ENCODE results near the gene PIGV.

The PIGV gene

DNA sequence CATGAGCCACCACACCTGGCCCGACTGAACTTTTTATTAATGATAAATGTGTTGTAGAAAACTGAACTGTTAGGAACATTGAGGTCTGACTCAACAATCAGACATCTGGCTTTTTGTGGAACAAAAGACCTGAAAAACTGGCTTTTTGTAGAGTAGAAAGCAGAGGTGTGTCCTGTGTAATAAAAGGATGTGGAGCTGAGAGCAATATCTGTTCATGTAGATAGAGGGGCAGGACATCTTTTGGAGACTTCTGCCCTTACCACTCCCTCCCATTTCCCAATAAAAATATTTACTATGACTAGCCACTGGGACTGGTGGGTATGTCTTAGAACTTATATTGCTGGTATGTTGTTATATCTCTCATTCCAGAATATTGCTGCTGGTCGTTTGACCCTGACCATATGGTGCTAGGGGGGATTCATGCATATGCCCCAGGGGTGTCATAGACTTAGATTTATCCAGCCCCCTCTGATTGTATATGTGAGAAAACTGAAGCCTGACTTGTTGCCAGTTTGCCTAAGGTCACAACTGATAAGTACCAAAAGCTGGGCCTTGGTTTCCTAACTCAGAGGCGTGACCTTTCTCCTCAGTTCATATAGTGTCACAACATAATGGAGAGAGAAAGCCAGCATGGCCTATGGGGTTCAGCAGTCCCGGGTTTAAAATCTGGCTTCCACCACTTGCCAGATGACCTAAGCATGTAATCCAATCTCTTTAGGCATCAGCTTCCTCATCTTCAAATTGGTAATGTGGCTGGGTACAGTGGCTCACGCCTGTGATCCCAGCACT is 33.5 kb upstream of the PIGV start:
- DNase-seq (ENCODE audit: extremely low spot score): no peak
- ChIA-PET CTCF (interaction anchor here (0.6 kb wide), 1 partner anchor 50 kb away, joined by 3 read pairs; no protein-coding TSS in a partner anchor), POLR2A (no interaction called here)
- no peak for TF ChIP-seq LEF1 (IDR thresholded peaks at IDR 0.05; ENCODE audit: borderline replicate concordance)
- TF ChIP-seq FOXM1 (IDR thresholded peaks at IDR 0.05; ENCODE audit: borderline replicate concordance): no peak
- TF ChIP-seq TARDBP (IDR thresholded peaks at IDR 0.05): no peak
- no peak for TF ChIP-seq CTBP1 (IDR thresholded peaks at IDR 0.05; ENCODE audit: borderline replicate concordance)
- TF ChIP-seq SUZ12 (IDR thresholded peaks at IDR 0.05): no peak
- TF ChIP-seq, protein P1, sequence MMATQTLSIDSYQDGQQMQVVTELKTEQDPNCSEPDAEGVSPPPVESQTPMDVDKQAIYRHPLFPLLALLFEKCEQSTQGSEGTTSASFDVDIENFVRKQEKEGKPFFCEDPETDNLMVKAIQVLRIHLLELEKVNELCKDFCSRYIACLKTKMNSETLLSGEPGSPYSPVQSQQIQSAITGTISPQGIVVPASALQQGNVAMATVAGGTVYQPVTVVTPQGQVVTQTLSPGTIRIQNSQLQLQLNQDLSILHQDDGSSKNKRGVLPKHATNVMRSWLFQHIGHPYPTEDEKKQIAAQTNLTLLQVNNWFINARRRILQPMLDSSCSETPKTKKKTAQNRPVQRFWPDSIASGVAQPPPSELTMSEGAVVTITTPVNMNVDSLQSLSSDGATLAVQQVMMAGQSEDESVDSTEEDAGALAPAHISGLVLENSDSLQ (IDR thresholded peaks at IDR 0.05): no peak
- no peak for TF ChIP-seq ARNT (IDR thresholded peaks at IDR 0.05)
- TF ChIP-seq SP1 (IDR thresholded peaks at IDR 0.05): no peak
- TF ChIP-seq BHLHE40 (IDR thresholded peaks at IDR 0.05; ENCODE audit: borderline replicate concordance): no peak
- no peak for TF ChIP-seq FOXA1 (IDR thresholded peaks at IDR 0.05)
- no peak for TF ChIP-seq L3MBTL2 (conservative IDR thresholded peaks at IDR 0.05)
- no peak for TF ChIP-seq NFRKB (IDR thresholded peaks at IDR 0.05)
- no peak for TF ChIP-seq ELF4 (IDR thresholded peaks at IDR 0.05)
- no peak for TF ChIP-seq FOXK2 (IDR thresholded peaks at IDR 0.05)
- TF ChIP-seq HDGF (IDR thresholded peaks at IDR 0.05; ENCODE audit: borderline replicate concordance): no peak
- TF ChIP-seq ZNF384 (IDR thresholded peaks at IDR 0.05): no peak

DNA sequence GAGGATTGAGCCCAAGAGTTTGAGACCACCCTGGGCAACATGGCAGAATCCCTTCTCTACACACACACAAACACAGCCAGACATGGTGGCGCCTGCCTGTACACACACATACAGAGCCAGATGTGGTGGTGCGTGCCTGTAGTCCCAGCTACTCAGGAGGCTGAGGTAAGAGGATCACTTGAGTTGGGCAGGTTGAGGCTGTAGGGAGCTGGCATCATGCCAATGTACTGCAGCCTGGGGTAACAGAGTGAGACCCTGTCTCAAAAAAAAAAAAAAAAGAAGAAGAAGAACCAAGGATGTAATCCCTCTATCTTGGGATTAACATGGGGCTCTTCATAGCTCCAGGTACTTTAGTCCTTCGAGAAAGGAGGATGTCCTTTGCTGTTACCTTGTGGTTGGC is 29.4 kb upstream of the PIGV start:
- DNase-seq (ENCODE audit: extremely low spot score): no peak
- POLR2A ChIA-PET: no interaction called here
- TF ChIP-seq LEF1 (IDR thresholded peaks at IDR 0.05; ENCODE audit: borderline replicate concordance): no peak
- TF ChIP-seq SUZ12 (IDR thresholded peaks at IDR 0.05): no peak
- TF ChIP-seq BHLHE40 (IDR thresholded peaks at IDR 0.05; ENCODE audit: borderline replicate concordance): no peak
- TF ChIP-seq HDGF (IDR thresholded peaks at IDR 0.05; ENCODE audit: borderline replicate concordance): no peak
- no peak for TF ChIP-seq ZNF384 (IDR thresholded peaks at IDR 0.05)
- no peak for TF ChIP-seq FOXK2 (IDR thresholded peaks at IDR 0.05)
- no peak for TF ChIP-seq FOXA1 (IDR thresholded peaks at IDR 0.05)
- CTCF ChIA-PET: interaction anchor here (0.6 kb wide), 1 partner anchor 64 kb away, joined by 6 read pairs; no protein-coding TSS in a partner anchor

DNA sequence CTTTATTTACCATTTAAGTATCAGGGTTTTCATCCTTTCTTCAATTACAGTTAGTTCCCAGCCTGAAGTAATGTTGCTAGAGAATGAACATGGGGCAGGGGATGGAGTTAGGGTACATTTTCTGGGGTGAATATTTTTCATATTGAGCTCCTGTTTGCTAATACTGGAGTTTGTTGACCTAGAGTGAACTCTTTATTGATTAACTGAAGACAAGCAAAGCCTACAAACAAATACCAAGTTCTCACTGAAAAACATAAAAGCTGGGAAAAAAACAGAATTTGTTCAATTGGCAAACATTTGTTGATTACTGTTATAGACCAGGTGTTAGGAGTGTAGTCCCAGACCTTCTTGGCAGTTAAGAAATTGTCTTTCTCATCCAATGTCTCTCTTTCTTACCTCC is 28.2 kb upstream of the PIGV start:
- POLR2A ChIA-PET: no interaction called here
- DNase-seq (ENCODE audit: extremely low spot score): no peak
- TF ChIP-seq SP1 (IDR thresholded peaks at IDR 0.05) (no peak), TARDBP (IDR thresholded peaks at IDR 0.05) (no peak)
- TF ChIP-seq, protein P1 (IDR thresholded peaks at IDR 0.05): no peak
- CTCF ChIA-PET: interaction anchor here (0.9 kb wide), 1 partner anchor 13 kb away, joined by 3 read pairs; no protein-coding TSS in a partner anchor

DNA sequence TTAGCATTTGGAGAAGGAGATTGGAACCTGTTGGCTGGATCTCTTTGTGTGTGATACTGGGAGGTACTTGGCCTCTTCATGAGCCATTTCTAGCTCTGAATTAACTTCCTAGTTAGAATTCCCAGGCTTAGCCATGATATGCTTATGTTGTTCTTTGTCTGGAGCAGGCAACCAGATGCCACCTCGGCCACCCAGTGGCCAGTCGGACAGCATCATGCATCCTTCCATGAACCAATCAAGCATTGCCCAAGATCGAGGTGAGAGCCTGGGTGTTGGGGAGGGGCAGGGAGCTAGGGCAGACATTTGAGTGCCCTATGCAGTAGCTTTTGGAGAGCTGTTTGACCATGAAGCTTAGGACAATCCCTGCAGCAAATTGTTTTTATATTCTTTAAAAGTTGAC is 26.5 kb upstream of the PIGV start:
- no peak for TF ChIP-seq ELF4 (IDR thresholded peaks at IDR 0.05)
- no peak for TF ChIP-seq FOXM1 (IDR thresholded peaks at IDR 0.05; ENCODE audit: borderline replicate concordance)
- no peak for TF ChIP-seq BHLHE40 (IDR thresholded peaks at IDR 0.05; ENCODE audit: borderline replicate concordance)
- no peak for TF ChIP-seq L3MBTL2 (conservative IDR thresholded peaks at IDR 0.05)
- TF ChIP-seq LEF1 (IDR thresholded peaks at IDR 0.05; ENCODE audit: borderline replicate concordance): no peak
- TF ChIP-seq FOXA1 (IDR thresholded peaks at IDR 0.05): no peak
- TF ChIP-seq SP1 (IDR thresholded peaks at IDR 0.05): no peak
- no peak for TF ChIP-seq NFRKB (IDR thresholded peaks at IDR 0.05)
- no peak for TF ChIP-seq SUZ12 (IDR thresholded peaks at IDR 0.05)
- POLR2A ChIA-PET: interaction anchor here (1.2 kb wide), 1 partner anchor 65 kb away, joined by 3 read pairs; no protein-coding TSS in a partner anchor
- no peak for DNase-seq (ENCODE audit: extremely low spot score)
- CTCF ChIA-PET: interaction anchor here (0.6 kb wide), 1 partner anchor 39 kb away, joined by 3 read pairs; no protein-coding TSS in a partner anchor

DNA sequence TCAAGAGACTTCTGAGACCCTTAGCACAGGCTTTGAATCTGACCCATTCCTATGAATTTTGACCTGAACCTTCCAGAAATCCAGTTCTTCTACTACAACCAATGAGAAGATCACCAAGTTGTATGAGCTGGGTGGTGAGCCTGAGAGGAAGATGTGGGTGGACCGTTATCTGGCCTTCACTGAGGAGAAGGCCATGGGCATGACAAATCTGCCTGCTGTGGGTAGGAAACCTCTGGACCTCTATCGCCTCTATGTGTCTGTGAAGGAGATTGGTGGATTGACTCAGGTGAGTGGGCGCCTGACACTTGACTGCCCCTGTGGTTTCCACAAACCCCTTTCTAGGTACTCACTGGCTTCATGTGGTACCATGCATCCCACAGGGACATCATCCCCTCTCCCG is 20.0 kb upstream of the PIGV start:
- POLR2A ChIA-PET: interaction anchor here (1.0 to 1.2 kb wide), 2 partner anchors 9 to 18 kb away, joined by 3 to 4 read pairs; no protein-coding TSS in a partner anchor
- CTCF ChIA-PET: no interaction called here
- TF ChIP-seq ARNT (IDR thresholded peaks at IDR 0.05) (no peak), SUZ12 (IDR thresholded peaks at IDR 0.05) (no peak), CTBP1 (IDR thresholded peaks at IDR 0.05; ENCODE audit: borderline replicate concordance) (no peak), BHLHE40 (IDR thresholded peaks at IDR 0.05; ENCODE audit: borderline replicate concordance) (no peak), ZNF384 (IDR thresholded peaks at IDR 0.05) (no peak), LEF1 (IDR thresholded peaks at IDR 0.05; ENCODE audit: borderline replicate concordance) (no peak), FOXK2 (IDR thresholded peaks at IDR 0.05) (no peak), HDGF (IDR thresholded peaks at IDR 0.05; ENCODE audit: borderline replicate concordance) (no peak), SP1 (IDR thresholded peaks at IDR 0.05) (no peak), FOXM1 (IDR thresholded peaks at IDR 0.05; ENCODE audit: borderline replicate concordance) (no peak), TARDBP (IDR thresholded peaks at IDR 0.05) (no peak), ELF4 (IDR thresholded peaks at IDR 0.05) (no peak), NFRKB (IDR thresholded peaks at IDR 0.05) (no peak), FOXA1 (IDR thresholded peaks at IDR 0.05) (no peak), L3MBTL2 (conservative IDR thresholded peaks at IDR 0.05) (no peak)
- TF ChIP-seq, protein P1 (IDR thresholded peaks at IDR 0.05): no peak

DNA sequence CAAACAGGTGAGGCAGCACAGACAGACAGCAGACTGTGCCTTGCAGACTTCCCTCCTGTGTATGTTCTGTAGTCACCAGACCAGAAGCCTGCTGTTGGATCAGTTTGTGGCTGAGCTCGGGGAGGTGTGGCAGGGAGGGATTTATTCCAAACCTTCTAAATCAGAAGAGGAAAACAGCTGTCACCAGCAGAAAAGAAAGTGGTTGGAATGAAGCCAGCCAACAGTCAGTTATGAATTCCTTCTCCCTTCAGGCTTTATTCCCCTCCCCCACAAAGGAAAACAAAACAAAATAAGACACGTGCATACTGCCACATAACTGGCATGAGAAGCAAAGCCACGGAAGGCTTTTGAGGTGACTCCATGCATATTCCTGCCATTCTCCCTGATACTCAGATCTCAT is 19.0 kb upstream of the PIGV start:
- POLR2A ChIA-PET: interaction anchor here (1.0 kb wide), 1 partner anchor 8 kb away, joined by 3 read pairs; no protein-coding TSS in a partner anchor
- no peak for TF ChIP-seq HDGF (IDR thresholded peaks at IDR 0.05; ENCODE audit: borderline replicate concordance)
- TF ChIP-seq SP1 (IDR thresholded peaks at IDR 0.05): no peak
- no peak for TF ChIP-seq CTBP1 (IDR thresholded peaks at IDR 0.05; ENCODE audit: borderline replicate concordance)
- no peak for TF ChIP-seq L3MBTL2 (conservative IDR thresholded peaks at IDR 0.05)
- TF ChIP-seq NFRKB (IDR thresholded peaks at IDR 0.05): no peak
- TF ChIP-seq ZNF384 (IDR thresholded peaks at IDR 0.05): no peak
- no peak for TF ChIP-seq BHLHE40 (IDR thresholded peaks at IDR 0.05; ENCODE audit: borderline replicate concordance)
- TF ChIP-seq, protein P1 (IDR thresholded peaks at IDR 0.05): no peak
- TF ChIP-seq FOXA1 (IDR thresholded peaks at IDR 0.05): no peak
- no peak for TF ChIP-seq SUZ12 (IDR thresholded peaks at IDR 0.05)
- no peak for TF ChIP-seq LEF1 (IDR thresholded peaks at IDR 0.05; ENCODE audit: borderline replicate concordance)
- TF ChIP-seq TARDBP (IDR thresholded peaks at IDR 0.05): no peak
- DNase-seq (ENCODE audit: extremely low spot score): no peak
- CTCF ChIA-PET: no interaction called here

More for the DNA sequence above, 20.0 kb upstream of the PIGV start:
- no peak for DNase-seq (ENCODE audit: extremely low spot score)
